H9 (cell line): ENCODE measurements around the gene CCDC174. TPM values are rescaled to one million over a fixed set of nuclear protein-coding genes. Genes with fewer than 3 reads are reported as not detected.

ENCODE experiments used
- DNase-seq: peaks from one replicate; pipeline ENCODE4 v3.0.0-alpha.2; 2017
- H2AFZ ChIP-seq: one replicate; pipeline ENCODE4 v1.6.1; 2013; ENCODE audit warnings: mild to moderate bottlenecking, low read length, control low read depth, moderate library complexity
- H2AK5ac ChIP-seq: 2 replicates; pipeline ENCODE4 v1.6.1; 2013; ENCODE audit warnings: low read length, control low read depth, mixed read lengths; ENCODE audit not compliant: insufficient read length
- H2BK120ac ChIP-seq: one replicate; pipeline ENCODE4 v1.6.1; 2013; ENCODE audit warnings: low read depth, mild to moderate bottlenecking, low read length, control low read depth, inconsistent platforms; ENCODE audit not compliant: poor library complexity, severe bottlenecking
- H2BK12ac ChIP-seq: 2 replicates; pipeline ENCODE4 v1.6.1; 2013; ENCODE audit warnings: low read length, control low read depth, mixed read lengths, low read depth; ENCODE audit not compliant: insufficient read length
- H2BK15ac ChIP-seq: 2 replicates; pipeline ENCODE4 v1.6.1; 2013; ENCODE audit warnings: low read depth, low read length, control low read depth
- H2BK20ac ChIP-seq: one replicate; pipeline ENCODE4 v1.6.1; 2013; ENCODE audit warnings: low read depth, mild to moderate bottlenecking, low read length, control low read depth, inconsistent platforms; ENCODE audit not compliant: poor library complexity, severe bottlenecking
- H2BK5ac ChIP-seq: 2 replicates; pipeline ENCODE4 v1.6.1; 2013; ENCODE audit warnings: low read length, control low read depth, mixed read lengths; ENCODE audit not compliant: insufficient read length
- H3K14ac ChIP-seq: 2 replicates; pipeline ENCODE4 v1.6.1; 2013; ENCODE audit warnings: low read length, control low read depth; ENCODE audit not compliant: insufficient read depth
- H3K18ac ChIP-seq: 2 replicates; pipeline ENCODE4 v1.6.1; 2013; ENCODE audit warnings: low read depth, mild to moderate bottlenecking, mixed read lengths, low read length, control low read depth; ENCODE audit not compliant: insufficient read length
- H3K23ac ChIP-seq: 2 replicates; pipeline ENCODE4 v1.6.1; 2013; ENCODE audit warnings: low read length, control low read depth, mixed read lengths, low read depth; ENCODE audit not compliant: insufficient read length
- H3K23me2 ChIP-seq: 2 replicates; pipeline ENCODE4 v1.6.1; 2013; ENCODE audit warnings: low read depth, mild to moderate bottlenecking, mixed read lengths, low read length, control low read depth; ENCODE audit not compliant: insufficient read length, poor library complexity, severe bottlenecking
- H3K27ac ChIP-seq: 2 replicates; pipeline ENCODE4 v1.5.1; 2013; ENCODE audit warnings: low read length, control low read depth, mixed read lengths, low read depth; ENCODE audit not compliant: insufficient read length
- H3K27me3 ChIP-seq: 2 replicates; pipeline ENCODE4 v1.6.1; 2013; ENCODE audit warnings: low read length, control low read depth, inconsistent platforms; ENCODE audit not compliant: insufficient read depth
- H3K4ac ChIP-seq: 2 replicates; pipeline ENCODE4 v1.6.1; 2013; ENCODE audit warnings: low read depth, mild to moderate bottlenecking, control low read depth, inconsistent platforms, low read length, moderate library complexity
- H3K4me1 ChIP-seq: 2 replicates; pipeline ENCODE4 v1.6.1; 2013; ENCODE audit warnings: low read length, control low read depth, inconsistent platforms; ENCODE audit not compliant: insufficient read depth
- H3K4me2 ChIP-seq: 2 replicates; pipeline ENCODE4 v1.6.1; 2013; ENCODE audit warnings: low read length, control low read depth, mixed read lengths; ENCODE audit not compliant: insufficient read length, insufficient read depth
- H3K56ac ChIP-seq: 2 replicates; pipeline ENCODE4 v1.6.1; 2013; ENCODE audit warnings: low read depth, mild to moderate bottlenecking, mixed read lengths, low read length, control low read depth; ENCODE audit not compliant: insufficient read length
- H3K79me1 ChIP-seq: 2 replicates; pipeline ENCODE4 v1.6.1; 2013; ENCODE audit warnings: low read depth, mild to moderate bottlenecking, moderate library complexity, low read length, control low read depth, inconsistent platforms; ENCODE audit not compliant: insufficient read depth, poor library complexity, severe bottlenecking
- H3K79me2 ChIP-seq: 2 replicates; pipeline ENCODE4 v1.6.1; 2013; ENCODE audit warnings: low read length, control low read depth, inconsistent platforms; ENCODE audit not compliant: insufficient read depth
- H3K9ac ChIP-seq: 2 replicates; pipeline ENCODE4 v1.6.1; 2013; ENCODE audit warnings: low read length, control low read depth, mixed read lengths; ENCODE audit not compliant: insufficient read length; ENCODE audit errors: extremely low read depth
- H3K9me3 ChIP-seq: one replicate; pipeline ENCODE4 v1.6.1; 2013; ENCODE audit warnings: low read depth, low read length, inconsistent platforms; ENCODE audit not compliant: control insufficient read depth
- H3T11ph ChIP-seq: one replicate; pipeline ENCODE4 v1.6.1; 2013; ENCODE audit warnings: mild to moderate bottlenecking, low read length, control low read depth, inconsistent platforms
- H4K20me1 ChIP-seq: one replicate; pipeline ENCODE4 v1.6.1; 2013; ENCODE audit not compliant: control insufficient read depth, insufficient read length, insufficient read depth
- H4K5ac ChIP-seq: 2 replicates; pipeline ENCODE4 v1.6.1; 2013; ENCODE audit warnings: low read depth, mild to moderate bottlenecking, mixed read lengths, low read length, control low read depth; ENCODE audit not compliant: insufficient read length
- H4K8ac ChIP-seq: replicated peaks from 2 replicates; pipeline ENCODE4 v1.6.1; 2013; ENCODE audit warnings: low read length, control low read depth, mixed read lengths, low read depth; ENCODE audit not compliant: insufficient read length
- H4K91ac ChIP-seq: 2 replicates; pipeline ENCODE4 v1.6.1; 2013; ENCODE audit warnings: low read depth, mild to moderate bottlenecking, moderate library complexity, mixed read lengths, low read length, control low read depth; ENCODE audit not compliant: insufficient read length
- H3K27ac Mint-ChIP-seq, 3 experiments: 2 replicates in 2 of 3; 3 replicates in 1 of 3; pipeline ENCODE4 v1.8.0; 2020 to 2021; ENCODE audit warnings: mixed read lengths in 3 of 3, mild to moderate bottlenecking in 1 of 3, moderate library complexity in 1 of 3
- H3K27me3 Mint-ChIP-seq: 2 replicates; pipeline ENCODE4 v1.8.0; 2021; ENCODE audit warnings: low read depth, mild to moderate bottlenecking, moderate library complexity, mixed read lengths
- H3K36me3 Mint-ChIP-seq, 3 experiments: 2 replicates in 2 of 3; 3 replicates in 1 of 3; pipeline ENCODE4 v1.8.0; 2020 to 2021; ENCODE audit warnings: low read depth in 3 of 3, mixed read lengths in 3 of 3; ENCODE audit not compliant: insufficient read depth in 1 of 3
- H3K4me1 Mint-ChIP-seq, 2 experiments: 2 replicates each; pipeline ENCODE4 v1.8.0; 2020; ENCODE audit warnings: mixed read lengths in 2 of 2
- H3K4me3 Mint-ChIP-seq, 2 experiments: 2 replicates in 1 of 2; 3 replicates in 1 of 2; pipeline ENCODE4 v1.8.0; 2020 to 2021; ENCODE audit warnings: mild to moderate bottlenecking in 2 of 2, mixed read lengths in 2 of 2, moderate library complexity in 1 of 2
- H3K9me3 Mint-ChIP-seq, 2 experiments: 2 replicates in 1 of 2; 3 replicates in 1 of 2; pipeline ENCODE4 v1.8.0; 2020; ENCODE audit warnings: mild to moderate bottlenecking in 2 of 2, mixed read lengths in 2 of 2, moderate library complexity in 1 of 2
- CTCF ChIP-seq: fragments of 200-600 bp; sonication (generic); conservative IDR thresholded peaks from 3 replicates; pipeline ENCODE4 v1.8.0; 2021; ENCODE audit warnings: antibody characterized with exemption, mild to moderate bottlenecking
- WGBS: extraction: QIAGEN DNeasy Blood & Tissue Kit; methylation state at CpG from one replicate; pipeline ENCODE4 v1.1.7; 2013; ENCODE audit warnings: missing lambda C conversion rate, low lambda C conversion rate, mixed read lengths; ENCODE audit not compliant: insufficient read length; ENCODE audit errors: extremely low coverage; 5-methylcytosine and 5-hydroxymethylcytosine counted together
- total RNA-seq: library from RNA; stranded (reverse); gene quantifications from 2 replicates; pipeline ENCODE4 v1.2.1, GENCODE V29; 2021

CCDC174 gene
- total RNA-seq, 1 experiment from 2014 or later: 15.2 TPM

GRCh38 chr3:14646131-14646573 is 5.4 kb upstream of the CCDC174 start:
- peaks cover 70% of the 10 kb centered on the region for H3K27me3 Mint-ChIP-seq
- Histone ChIP-seq H3K18ac (no peak overlapping the region), H4K91ac (no peak overlapping the region), H3K27ac (no peak overlapping the region), H2AK5ac (no peak overlapping the region), H4K8ac (no peak overlapping the region), H2BK15ac (no peak overlapping the region), H4K5ac (no peak overlapping the region), H3K79me1 (no peaks in the 10 kb centered on the region), H2BK120ac (no peak overlapping the region), H3K4me2 (no peak overlapping the region), H3K23ac (no peak overlapping the region), H3T11ph (no peak overlapping the region), H2AFZ (no peak overlapping the region), H3K56ac (no peak overlapping the region), H3K23me2 (no peaks in the 10 kb centered on the region), H3K4ac (no peak overlapping the region), H3K14ac (no peak overlapping the region; the same call in 1 of the 2 replicates), H3K9me3 (no peaks in the 10 kb centered on the region), H3K27me3 (no peaks in the 10 kb centered on the region; the same call in 1 of the 2 replicates), H2BK20ac (no peak overlapping the region), H4K20me1 (no peaks in the 10 kb centered on the region), H3K4me1 (no peaks in the 10 kb centered on the region), H2BK12ac (no peak overlapping the region), H2BK5ac (no peak overlapping the region), H3K79me2 (peaks cover 2% of the 10 kb centered on the region; the same call in 1 of the 2 replicates), H3K9ac (no peak overlapping the region)
- no peak for TF ChIP-seq CTCF
- no CpG with 5 or more reads among the region's 6 CpGs for WGBS
- no peaks in the 10 kb centered on the region; a peak in 1 of 5 replicates for H3K9me3 Mint-ChIP-seq
- H3K27ac Mint-ChIP-seq: no peak overlapping the region
- peaks cover 0 to 5% of the 10 kb centered on the region in 2 experiments; a peak in 3 of 4 replicates for H3K4me1 Mint-ChIP-seq
- no peak overlapping the region for H3K4me3 Mint-ChIP-seq
- H3K36me3 Mint-ChIP-seq: no peaks in the 10 kb centered on the region
- no peak for DNase-seq
